NCI-H1417 (cell line): Measurements from ENCODE around the gene ACTL7A.
A peak's percentile ranks its signal among the peaks of the same experiment; 100 is the strongest.

Source experiments
- DNase-seq, 3 experiments: peaks; one replicate each; lab custom pipeline; 2025; lab: John Stamatoyannopoulos, UW

ACTL7A gene

DNA sequence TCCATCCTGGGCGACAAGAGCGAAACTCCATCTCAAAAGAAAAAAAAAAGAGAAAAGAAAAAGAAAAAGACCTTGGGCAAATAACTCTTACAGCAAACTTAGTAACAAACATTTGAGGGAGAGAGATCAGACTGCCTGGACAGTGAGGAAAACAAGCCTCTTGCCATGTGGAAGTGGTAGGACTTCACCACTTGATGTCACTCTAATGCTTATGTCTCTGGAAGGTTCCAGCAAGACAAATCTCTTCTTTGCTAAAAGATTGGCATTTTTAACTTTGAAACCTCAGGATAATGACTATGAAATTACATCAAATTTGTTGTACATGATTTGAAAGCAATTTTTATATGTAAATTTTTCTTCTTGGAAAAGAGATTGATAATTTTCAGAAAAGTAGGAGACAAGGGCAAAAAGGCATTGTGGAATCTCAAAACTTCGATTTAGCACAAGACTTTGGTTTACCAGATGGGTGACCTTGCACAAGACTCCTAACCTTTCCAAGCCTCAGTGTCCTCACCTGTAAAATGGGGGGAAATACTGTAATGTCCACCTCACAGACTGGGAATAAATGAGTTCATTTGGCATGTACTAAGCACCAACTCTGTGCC is 11.7 kb upstream of the ACTL7A start:
- DNase-seq: peak in 1 of 3 experiments; percentile 37

DNA sequence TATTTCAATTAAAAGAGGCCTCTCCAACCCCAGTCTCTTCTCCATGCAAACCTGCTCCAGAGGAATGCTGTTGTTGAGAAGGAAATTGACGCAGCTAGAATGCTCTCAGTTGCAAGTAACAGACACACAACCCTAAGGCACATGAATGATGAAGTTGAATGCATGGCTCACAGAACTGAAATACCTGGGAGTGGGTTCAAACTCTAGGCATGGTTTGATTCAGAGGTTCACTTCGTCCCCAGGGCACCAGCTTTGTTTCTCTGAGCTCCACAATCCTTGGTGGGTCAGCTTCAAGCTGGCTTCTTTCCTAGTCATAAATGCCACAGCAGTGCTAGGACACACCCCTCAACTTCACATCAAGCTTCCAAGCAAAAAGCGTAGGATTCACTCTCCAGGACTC is 10.9 kb upstream of the ACTL7A start:
- no peak for DNase-seq

- no peak for DNase-seq
Observed at GRCh38 chr9:108852079-108852478, 10.0 kb upstream of the ACTL7A start.

DNA sequence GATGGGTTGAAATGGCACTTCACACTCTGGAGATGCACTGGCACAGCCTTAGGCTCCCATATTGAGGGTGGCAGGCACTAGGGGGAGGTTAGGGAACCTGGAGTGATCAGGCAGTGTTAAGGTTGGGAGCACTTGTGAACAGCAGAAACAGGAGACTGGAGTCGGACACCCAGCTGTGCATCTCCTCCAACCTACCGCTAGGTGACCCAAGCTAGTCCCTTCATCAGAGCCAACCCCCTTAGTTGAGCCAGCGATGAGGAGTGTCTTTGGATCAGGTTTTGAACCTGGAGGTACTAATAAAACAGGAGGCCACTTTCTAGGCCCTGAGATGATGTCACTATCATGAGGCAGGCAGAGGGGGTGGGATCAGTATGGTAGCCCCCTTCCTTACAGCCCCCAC is 8.0 kb upstream of the ACTL7A start:
- DNase-seq: no peak

DNA sequence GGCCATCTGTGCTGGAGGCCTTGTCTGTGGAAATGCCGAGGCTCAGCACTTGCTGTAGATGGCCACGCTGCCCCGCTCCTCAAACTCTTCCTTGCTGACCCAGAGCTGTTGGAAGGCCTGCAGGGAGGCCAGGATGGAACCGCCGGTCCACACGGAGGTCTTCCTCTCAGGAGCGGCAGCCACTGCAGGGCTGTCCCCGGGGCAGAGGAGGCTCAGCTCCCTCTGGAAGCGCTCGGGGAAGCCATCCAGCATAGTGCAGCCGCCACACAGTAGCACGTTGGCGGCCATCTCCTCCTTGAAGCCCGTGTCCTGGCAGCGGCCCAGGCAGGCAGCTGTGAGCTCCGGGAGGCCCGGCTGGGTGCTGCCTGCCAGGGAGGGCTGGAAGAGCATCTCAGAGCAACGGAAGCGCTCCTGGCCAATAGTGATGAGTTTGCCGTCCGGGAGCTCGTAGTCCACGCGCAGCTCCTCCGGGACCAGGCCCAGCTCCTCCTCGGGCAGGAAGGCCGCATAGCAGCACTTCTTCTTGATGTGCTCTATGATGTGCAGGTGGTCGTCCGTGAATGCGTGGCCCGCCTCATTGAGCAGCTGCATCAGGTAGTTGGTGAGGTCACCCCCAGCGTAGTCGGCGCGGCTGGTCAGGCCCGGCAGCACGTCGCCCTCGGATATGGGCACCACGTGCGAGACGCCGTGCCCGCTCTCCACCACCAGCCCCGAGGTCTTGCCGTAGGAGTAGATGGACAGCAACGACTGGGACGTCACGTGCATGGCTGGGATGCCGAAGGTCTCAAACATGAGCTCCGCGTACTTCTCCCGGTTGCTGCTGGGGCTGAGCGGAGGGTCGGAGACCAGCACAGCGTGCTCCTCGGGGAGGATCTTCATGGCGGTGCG is 7.2 kb upstream of the ACTL7A start:
- DNase-seq: no peak

DNA sequence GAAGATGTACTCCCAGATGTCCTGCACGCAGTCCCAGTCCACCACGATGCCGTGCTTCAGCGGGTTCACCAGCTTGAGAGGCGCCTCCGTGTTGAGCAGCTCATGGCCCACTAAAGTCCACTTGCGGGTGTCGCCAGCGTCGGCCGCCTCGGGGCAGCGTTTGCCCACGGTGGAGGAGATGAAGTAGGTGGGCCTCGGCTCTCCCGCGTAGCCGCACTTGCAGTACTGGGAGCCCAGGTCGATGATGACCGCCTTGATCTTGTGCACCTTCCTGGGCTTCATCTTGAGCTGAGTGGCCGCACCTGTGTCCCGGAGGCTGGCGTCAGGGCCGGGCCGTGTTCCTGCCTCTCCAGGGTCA is 6.6 kb upstream of the ACTL7A start:
- no peak for DNase-seq

GRCh38 chr9:108855888-108856287 is 6.2 kb upstream of the ACTL7A start, which contains the start of gene ACTL7B:
ACTL7B (minus strand) TSS chr9:108855986; CDS start chr9:108855930, 56 bp downstream.
- no peak for DNase-seq

DNA sequence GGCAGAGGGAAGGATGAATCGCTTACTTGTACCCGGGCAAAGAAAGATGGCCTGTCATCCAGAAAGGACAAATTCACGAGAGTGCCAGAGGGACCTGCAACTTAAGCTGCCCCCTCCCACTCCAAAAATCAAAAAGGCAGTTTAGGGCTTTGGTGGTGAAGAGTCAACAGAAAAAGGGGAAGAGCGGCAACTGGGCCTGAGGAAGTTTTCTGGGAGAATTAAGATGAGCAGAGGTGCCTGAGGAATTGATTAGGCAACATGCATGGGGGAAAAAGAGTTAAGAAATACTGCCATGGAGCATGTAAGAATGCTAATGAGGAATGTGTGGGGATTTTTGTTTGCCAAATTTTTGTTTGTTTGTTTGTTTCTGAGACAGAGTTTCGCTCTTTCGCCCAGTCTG is 4.5 kb upstream of the ACTL7A start:
- no peak for DNase-seq

DNA sequence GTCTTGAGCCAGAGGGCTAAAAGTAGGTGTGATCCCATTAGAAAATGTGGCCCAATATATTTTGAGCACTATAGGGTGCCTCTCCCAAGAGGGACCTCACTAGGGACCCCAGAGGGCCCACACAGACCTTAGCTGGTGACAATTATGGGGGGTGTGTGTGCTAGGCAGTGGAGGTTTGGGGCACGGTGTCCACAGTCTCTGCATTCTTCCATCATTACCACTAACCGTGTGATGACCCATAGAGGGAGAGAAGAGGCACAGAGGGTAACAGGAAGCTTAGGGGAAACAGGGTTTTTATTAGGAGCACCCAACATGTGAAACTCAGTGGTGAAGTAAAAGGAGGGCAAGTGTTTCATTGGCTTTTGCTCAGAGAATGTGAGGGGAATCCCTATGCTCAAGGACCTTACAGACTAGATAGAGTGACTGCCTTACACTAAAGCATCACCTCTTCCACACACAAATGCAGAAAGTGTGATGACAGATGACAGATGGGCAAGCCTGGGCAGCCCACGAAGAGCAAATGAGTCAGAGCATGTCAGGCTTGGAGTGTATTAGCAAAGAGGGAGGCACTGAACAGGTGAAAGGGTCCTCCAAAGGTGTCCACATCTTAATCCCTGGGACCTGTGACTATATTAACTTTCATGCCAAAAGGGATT is 2.5 kb upstream of the ACTL7A start:
- peak in 1 of 3 experiments; percentile 11 for DNase-seq

- DNase-seq: no peak
Observed at GRCh38 chr9:108860354-108860753, 1.7 kb upstream of the ACTL7A start.

- DNase-seq: no peak
Observed at GRCh38 chr9:108860764-108861163, 1.3 kb upstream of the ACTL7A start.

- DNase-seq: peak in 1 of 3 experiments; percentile 9
Observed at GRCh38 chr9:108861464-108861863, 602 bp upstream of the ACTL7A start.

GRCh38 chr9:108863891-108864290 is 1.8 kb downstream of the ACTL7A start:
- no peak for DNase-seq

DNA sequence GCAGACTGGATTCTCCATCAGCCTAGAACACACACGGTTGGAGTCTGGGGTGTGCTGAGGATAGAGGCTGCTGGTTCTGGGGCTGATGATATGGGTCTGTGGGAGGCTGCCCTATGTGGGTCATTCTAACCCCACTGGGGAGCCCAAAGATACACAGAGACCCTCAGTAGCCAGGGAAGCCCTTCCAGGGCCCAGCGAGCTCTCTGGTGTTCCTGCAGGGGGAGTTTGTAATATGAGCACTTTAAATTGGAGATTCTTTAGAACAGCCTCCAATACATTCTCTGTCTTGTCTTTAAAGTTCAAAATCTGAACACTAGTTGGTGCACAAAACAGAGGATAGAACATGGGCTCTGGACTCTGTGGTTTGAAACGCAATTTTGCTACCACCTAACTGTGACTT is 2.4 kb downstream of the ACTL7A start:
- DNase-seq: no peak

DNA sequence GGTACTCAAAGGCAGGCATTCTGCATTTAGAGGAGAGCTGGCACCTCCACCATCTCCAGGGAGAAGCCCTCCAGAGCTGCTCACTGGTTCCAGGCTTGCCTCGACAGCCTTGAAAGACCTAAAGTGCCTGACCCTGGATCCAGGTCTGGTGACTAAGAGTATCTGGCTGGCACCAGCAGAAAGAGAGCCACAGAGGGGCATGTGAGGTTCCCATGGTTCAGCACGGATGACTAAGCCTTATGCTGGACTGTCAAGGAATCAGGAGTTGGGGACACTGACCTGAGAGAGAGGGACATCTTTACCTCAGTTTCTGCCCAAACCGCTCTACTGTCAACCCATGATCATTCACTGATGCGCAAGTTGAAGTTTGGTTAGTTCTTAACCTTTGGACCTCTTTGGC is 3.0 kb downstream of the ACTL7A start:
- DNase-seq: no peak

DNA sequence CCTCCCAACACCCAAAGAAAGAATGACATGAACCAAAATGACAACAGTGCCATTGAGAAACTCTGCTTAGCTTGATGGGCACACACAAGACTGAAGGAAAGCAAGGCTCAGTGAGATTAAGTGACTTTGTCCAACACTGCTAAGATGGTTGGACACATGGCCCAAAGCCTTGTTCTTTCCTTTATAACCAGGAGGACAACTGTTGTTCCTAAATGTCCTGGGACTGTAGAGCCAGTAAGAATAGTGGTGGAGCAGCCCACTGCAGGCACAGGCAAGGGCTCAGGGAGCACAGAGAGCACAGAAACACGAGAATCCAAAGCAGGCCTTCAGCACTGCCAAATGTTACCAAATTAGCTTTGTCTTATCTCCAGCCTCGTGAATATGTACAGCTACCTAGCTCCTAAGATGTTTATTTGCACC is 3.9 kb downstream of the ACTL7A start:
- DNase-seq: no peak

DNA sequence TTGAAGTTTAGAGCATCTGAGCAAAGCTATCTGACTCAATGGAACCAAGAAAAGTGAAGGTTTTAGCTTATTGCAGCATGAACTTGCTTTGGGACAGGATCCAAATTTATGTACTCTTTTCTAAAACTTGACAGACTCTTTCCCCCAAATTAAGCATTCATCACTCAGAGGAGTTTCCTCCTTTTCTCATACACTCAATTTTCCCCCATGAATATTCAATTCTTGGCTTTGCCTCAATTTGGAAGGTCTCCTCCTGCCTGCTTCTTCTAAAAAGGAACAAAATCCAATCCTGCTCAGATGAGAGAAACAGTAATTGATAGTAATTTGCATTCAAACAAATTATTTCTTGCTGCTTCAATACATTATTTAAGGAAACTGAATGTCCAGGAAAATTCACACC is 5.0 kb downstream of the ACTL7A start:
- DNase-seq: no peak

GRCh38 chr9:108867829-108868228 is 5.8 kb downstream of the ACTL7A start:
- DNase-seq: no peak

DNA sequence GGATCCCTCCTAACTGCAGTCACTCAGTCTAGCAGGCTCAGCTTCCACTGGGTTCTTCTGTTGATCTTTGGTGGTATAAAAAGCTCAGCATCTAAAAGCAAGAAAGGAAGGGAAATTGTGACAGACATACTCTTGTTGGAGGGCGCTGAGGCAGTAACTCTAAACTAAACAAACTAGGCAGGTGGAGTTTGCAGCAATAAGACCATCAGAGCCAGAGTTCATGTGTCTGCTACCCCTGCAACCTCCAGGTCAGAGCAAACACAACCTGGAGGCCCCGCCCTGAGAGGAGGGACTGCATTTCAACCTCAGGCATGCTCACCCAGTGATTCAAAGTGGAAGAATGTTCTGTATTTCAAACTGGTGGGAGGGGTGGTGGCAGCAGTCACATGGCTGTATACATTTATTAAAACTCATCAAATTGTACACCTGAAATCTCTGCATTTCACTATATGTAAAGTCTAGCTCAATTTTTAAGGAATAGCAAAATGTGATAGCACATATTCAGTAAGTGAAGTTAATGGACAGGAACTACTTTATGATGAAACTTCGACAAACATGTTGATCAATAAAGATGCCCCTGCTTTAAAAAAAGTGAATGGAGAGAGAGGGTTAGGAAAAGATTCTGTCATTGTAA is 7.1 kb downstream of the ACTL7A start:
- DNase-seq: peak in 1 of 3 experiments; percentile 25

DNA sequence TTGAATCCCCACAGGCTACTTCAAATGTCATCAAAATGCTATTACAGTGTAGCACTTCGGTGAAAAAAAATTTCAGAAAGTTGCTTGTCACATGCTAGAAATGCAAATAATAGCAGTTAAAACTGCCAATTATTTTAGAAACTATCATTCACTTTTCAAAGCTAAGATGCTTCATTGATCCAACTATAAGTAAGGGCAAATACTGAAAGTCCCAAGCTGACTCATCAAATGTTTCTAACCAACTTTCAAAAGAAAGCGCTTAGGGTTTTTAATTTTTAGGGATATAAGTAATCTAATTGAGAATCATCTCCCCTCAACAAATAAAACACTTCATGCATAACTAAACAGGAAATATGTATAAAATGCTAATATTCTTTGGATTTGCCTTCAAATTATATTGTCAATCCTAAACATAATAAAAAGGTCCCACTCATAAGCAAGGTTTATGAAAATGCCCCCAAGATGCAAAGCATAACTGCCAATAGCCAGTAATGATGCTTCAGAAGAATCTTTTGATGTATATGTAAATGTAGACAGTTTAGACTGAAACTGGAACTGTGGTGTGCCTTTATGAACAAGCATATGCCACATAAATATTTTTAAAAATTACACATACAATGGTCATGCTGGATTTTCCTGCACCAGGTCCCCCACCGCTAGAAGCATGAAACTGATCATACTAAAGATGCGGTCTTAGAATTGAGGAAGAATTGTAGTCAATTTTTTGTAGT is 12.2 kb downstream of the ACTL7A start:
- DNase-seq: no peak

- DNase-seq: no peak
Observed at GRCh38 chr9:108876425-108876824, 14.4 kb downstream of the ACTL7A start.

DNA sequence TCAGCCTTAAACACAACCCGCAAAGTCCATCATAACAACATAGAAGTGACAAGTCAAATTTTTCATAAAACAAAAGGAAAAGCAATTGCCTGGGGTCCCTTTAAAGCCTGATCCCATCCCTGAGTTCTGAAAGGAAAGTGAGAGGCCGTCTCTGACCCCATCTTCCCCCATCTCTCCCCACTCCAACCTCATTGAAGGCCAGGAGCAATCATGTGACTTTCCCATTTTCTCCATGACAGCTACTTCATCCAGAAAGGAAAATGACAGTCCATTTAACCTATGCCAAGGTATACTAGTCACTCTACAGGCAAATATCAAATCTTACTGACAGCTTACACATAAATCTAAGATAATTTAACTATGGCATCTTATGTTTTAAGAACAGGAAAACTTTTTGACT is 15.5 kb downstream of the ACTL7A start:
- no peak for DNase-seq
